Activated CD4-positive, alpha-beta T cell treated with anti-CD3 and anti-CD28 coated beads, Interleukin-2, amount 10 ng/mL, durations not matched to agents 24 days and 14 days (primary cell): ENCODE measurements around the gene SLC39A13. TPM values are rescaled to one million over a fixed set of nuclear protein-coding genes. Genes with fewer than 3 reads are reported as not detected.

Source experiments
- DNase-seq: peaks from one replicate; pipeline ENCODE4 v3.0.0; 2022
- H3K27ac Mint-ChIP-seq: one replicate; pipeline ENCODE4 v1.8.0; 2022; ENCODE audit warnings: mild to moderate bottlenecking, mixed read lengths
- H3K27me3 Mint-ChIP-seq: one replicate; pipeline ENCODE4 v1.8.0; 2022; ENCODE audit warnings: mixed read lengths
- H3K36me3 Mint-ChIP-seq: one replicate; pipeline ENCODE4 v1.8.0; 2022; ENCODE audit warnings: low read depth, mild to moderate bottlenecking, mixed read lengths
- H3K4me1 Mint-ChIP-seq: one replicate; pipeline ENCODE4 v1.8.0; 2021; ENCODE audit warnings: mixed read lengths
- H3K4me3 Mint-ChIP-seq: one replicate; pipeline ENCODE4 v1.8.0; 2022; ENCODE audit warnings: mild to moderate bottlenecking, moderate library complexity, mixed read lengths
- H3K9me3 Mint-ChIP-seq: one replicate; pipeline ENCODE4 v1.8.0; 2021; ENCODE audit warnings: mixed read lengths
- intact Hi-C: fragments of 100-400 bp; cut with micrococcal nuclease; formaldehyde crosslinking; loops from one replicate; pipeline ENCODE4 v1.15.1; 2023
- total RNA-seq: library from RNA; stranded (reverse); gene quantifications from 2 replicates; pipeline ENCODE4 v1.2.3, GENCODE V29; 2022

Gene SLC39A13
- total RNA-seq, 1 donor from 2014 or later: 13.3 TPM

GRCh38 chr11:47415949-47416472 lies 7.6 kb downstream of the SLC39A13 start:
- H3K4me1 Mint-ChIP-seq: peaks cover 2% of the 10 kb centered on the region
- intact Hi-C loops: no loop called here
- H3K4me3 Mint-ChIP-seq: no peak overlapping the region
- no peaks in the 10 kb centered on the region for H3K9me3 Mint-ChIP-seq
- DNase-seq: no peak
- no peaks in the 10 kb centered on the region for H3K27me3 Mint-ChIP-seq
- no peak overlapping the region for H3K27ac Mint-ChIP-seq
- H3K36me3 Mint-ChIP-seq: peaks cover 44% of the 10 kb centered on the region

- peaks cover 54% of the 10 kb centered on the region for H3K36me3 Mint-ChIP-seq
- no peak overlapping the region for H3K4me3 Mint-ChIP-seq
- DNase-seq: no peak
- no peaks in the 10 kb centered on the region for H3K9me3 Mint-ChIP-seq
- no peak overlapping the region for H3K27ac Mint-ChIP-seq
- H3K4me1 Mint-ChIP-seq: peaks cover 2% of the 10 kb centered on the region
- intact Hi-C loops: no loop called here
- H3K27me3 Mint-ChIP-seq: no peaks in the 10 kb centered on the region
Measured at GRCh38 chr11:47417712-47418111, 9.3 kb downstream of the SLC39A13 start.

GRCh38 chr11:47418454-47419259 lies 10.3 kb downstream of the SLC39A13 start:
- Mint-ChIP-seq H3K27me3 (no peaks in the 10 kb centered on the region), H3K9me3 (no peaks in the 10 kb centered on the region), H3K4me1 (peaks cover 2% of the 10 kb centered on the region), H3K4me3 (no peak overlapping the region), H3K36me3 (peaks cover 54% of the 10 kb centered on the region), H3K27ac (no peak overlapping the region)
- intact Hi-C loops: no loop called here
- DNase-seq: no peak

DNA sequence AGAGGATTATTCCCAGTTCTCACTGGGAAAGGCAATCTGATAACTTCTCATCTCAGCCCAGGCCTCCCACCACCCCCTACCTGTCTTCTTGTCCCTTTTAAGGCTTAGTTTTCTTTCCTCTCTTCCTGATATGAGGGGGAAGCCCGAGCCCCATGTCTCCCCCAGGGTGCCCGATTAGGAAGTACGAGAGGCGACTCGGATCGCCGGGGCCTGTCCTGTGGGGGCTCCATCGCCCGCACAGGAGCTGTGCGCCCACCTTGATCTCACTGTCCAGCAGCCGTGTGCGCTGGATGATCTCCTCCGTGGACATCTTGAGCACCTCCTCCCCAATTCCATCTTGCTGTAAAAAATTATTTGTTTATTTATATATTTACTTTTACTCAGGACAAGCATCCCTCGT lies 17.2 kb downstream of the SLC39A13 start:
- intact Hi-C loops: loop anchor here (1.0 to 2.0 kb wide), 5 partner anchors 17 to 725 kb away; partner anchors contain the start of genes ARFGAP2, ARHGAP1, CELF1 and SLC39A13
- H3K36me3 Mint-ChIP-seq: peaks cover 37% of the 10 kb centered on the region
- H3K27me3 Mint-ChIP-seq: no peaks in the 10 kb centered on the region

GRCh38 chr11:47426062-47426956 lies 17.9 kb downstream of the SLC39A13 start, which contains the start of gene PSMC3:
Gene PSMC3, minus strand, starts transcription at chr11:47426439. Its CDS starts 160 bp downstream, at chr11:47426279.
- Mint-ChIP-seq H3K4me3 (peak within 1 kb of the TSS; percentile 100), H3K4me1 (peaks cover 19% of the 10 kb centered on the region), H3K27me3 (no peaks in the 10 kb centered on the region), H3K36me3 (peaks cover 33% of the 10 kb centered on the region), H3K27ac (peak within 1 kb of the TSS; percentile 99), H3K9me3 (no peaks in the 10 kb centered on the region)
- DNase-seq: peak; percentile 100
- intact Hi-C loops: loop anchor here (1.0 to 2.0 kb wide), 5 partner anchors 18 to 726 kb away; partner anchors contain the start of genes ARFGAP2, ARHGAP1, CELF1 and SLC39A13

More for the DNA sequence above, 17.2 kb downstream of the SLC39A13 start:
- H3K9me3 Mint-ChIP-seq: no peaks in the 10 kb centered on the region
- peak overlapping the region; percentile 100 for H3K4me3 Mint-ChIP-seq
- peak overlapping the region; percentile 99 for H3K27ac Mint-ChIP-seq
- peaks cover 19% of the 10 kb centered on the region for H3K4me1 Mint-ChIP-seq
- peak; percentile 67 for DNase-seq

DNA sequence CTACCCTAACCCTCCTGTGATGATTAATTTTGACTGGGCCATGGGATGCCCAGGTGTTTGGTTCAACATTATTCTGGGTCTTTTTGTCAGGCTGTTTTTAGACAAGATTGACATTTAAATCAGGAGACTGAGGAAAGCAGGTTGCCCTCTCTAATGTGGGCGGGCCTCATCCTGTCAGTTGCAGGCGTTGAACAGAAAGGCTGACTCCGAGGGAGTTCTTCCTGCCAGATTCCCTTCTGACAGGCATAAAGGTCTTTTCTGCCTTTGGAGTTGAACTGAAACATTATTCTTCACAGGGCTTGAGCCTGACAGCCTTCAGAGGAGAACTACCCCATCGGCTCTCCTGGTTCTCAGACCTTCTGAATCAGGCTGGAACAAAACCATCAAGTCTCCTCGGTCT lies 22.1 kb downstream of the SLC39A13 start:
- intact Hi-C loops: no loop called here
- Mint-ChIP-seq H3K36me3 (peaks cover 6% of the 10 kb centered on the region), H3K9me3 (no peaks in the 10 kb centered on the region), H3K27me3 (no peaks in the 10 kb centered on the region), H3K4me3 (no peak overlapping the region), H3K27ac (no peak overlapping the region), H3K4me1 (peaks cover 6% of the 10 kb centered on the region)
- no peak for DNase-seq

- Mint-ChIP-seq H3K27me3 (no peaks in the 10 kb centered on the region), H3K4me1 (peaks cover 4% of the 10 kb centered on the region), H3K36me3 (no peaks in the 10 kb centered on the region), H3K4me3 (no peak overlapping the region), H3K27ac (no peak overlapping the region), H3K9me3 (no peaks in the 10 kb centered on the region)
- DNase-seq: no peak
- intact Hi-C loops: no loop called here
Measured at GRCh38 chr11:47431356-47432083, 23.1 kb downstream of the SLC39A13 start.

DNA sequence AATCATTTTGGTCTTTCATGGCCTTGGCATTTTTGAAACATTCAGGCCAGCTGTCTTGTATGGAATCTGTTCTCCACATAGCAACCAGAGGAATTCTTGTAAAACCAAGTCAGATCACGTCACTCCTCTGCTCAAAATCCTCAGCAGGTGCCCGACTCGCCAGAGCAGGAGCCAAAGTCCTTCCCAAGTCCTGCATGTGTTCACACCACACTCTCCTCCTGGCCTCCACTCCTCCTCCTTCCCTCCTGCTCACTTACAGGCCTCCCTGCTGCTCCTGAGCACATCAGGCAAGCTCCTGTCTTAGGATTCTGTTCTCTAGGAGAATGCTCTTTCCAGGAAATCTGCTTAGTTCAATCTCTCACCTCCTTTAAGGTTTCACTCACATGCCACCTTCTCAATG lies 24.8 kb downstream of the SLC39A13 start:
- H3K9me3 Mint-ChIP-seq: no peaks in the 10 kb centered on the region
- no peaks in the 10 kb centered on the region for H3K27me3 Mint-ChIP-seq
- intact Hi-C loops: no loop called here
- H3K27ac Mint-ChIP-seq: no peak overlapping the region
- no peak for DNase-seq
- H3K4me3 Mint-ChIP-seq: no peak overlapping the region
- no peaks in the 10 kb centered on the region for H3K4me1 Mint-ChIP-seq
- H3K36me3 Mint-ChIP-seq: no peaks in the 10 kb centered on the region

DNA sequence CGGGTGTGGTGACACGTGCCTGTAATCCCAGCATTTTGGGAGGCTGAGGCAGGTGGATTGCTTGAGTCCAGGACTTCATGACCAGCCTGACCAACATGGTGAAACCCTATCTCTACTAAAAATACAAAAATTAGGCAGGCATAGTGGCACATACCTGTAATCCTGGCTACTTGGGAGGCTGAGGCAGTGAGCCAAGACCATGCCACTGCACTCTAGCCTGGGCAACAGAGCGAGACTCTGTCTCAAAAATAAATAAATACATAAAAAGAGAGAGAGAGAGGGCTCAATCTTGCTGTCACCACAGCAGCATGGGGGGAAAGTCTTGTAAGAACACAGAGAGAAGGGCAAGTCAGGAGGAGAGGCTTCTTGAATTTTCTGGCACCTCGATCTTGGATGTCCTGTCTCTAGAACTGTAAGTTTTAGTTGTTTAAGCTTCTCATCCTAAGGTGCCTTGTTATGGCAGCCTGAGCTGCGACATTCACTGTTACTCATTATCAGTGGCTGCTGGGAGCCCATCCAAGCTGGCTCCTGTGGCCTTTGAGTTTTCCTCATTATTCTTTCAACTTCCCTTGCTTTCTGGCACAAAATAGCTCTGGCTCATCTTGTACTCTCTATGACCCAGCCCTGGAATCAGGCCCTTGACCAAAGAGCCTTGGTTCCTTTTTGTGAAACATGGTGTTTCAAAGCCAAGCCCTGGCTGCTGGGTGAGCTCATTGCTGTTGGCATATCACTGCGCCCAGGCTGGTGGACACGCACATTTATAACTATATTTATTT lies 25.8 kb downstream of the SLC39A13 start:
- no peak for DNase-seq
- H3K4me1 Mint-ChIP-seq: no peaks in the 10 kb centered on the region
- H3K9me3 Mint-ChIP-seq: no peaks in the 10 kb centered on the region
- H3K4me3 Mint-ChIP-seq: no peak overlapping the region
- H3K27me3 Mint-ChIP-seq: no peaks in the 10 kb centered on the region
- intact Hi-C loops: no loop called here
- H3K36me3 Mint-ChIP-seq: no peaks in the 10 kb centered on the region
- H3K27ac Mint-ChIP-seq: no peak overlapping the region

- no peak for DNase-seq
- Mint-ChIP-seq H3K4me3 (no peak overlapping the region), H3K4me1 (no peaks in the 10 kb centered on the region), H3K9me3 (no peaks in the 10 kb centered on the region), H3K27me3 (no peaks in the 10 kb centered on the region), H3K27ac (no peak overlapping the region), H3K36me3 (no peaks in the 10 kb centered on the region)
- intact Hi-C loops: no loop called here
Measured at GRCh38 chr11:47435687-47436086, 27.3 kb downstream of the SLC39A13 start.

DNA sequence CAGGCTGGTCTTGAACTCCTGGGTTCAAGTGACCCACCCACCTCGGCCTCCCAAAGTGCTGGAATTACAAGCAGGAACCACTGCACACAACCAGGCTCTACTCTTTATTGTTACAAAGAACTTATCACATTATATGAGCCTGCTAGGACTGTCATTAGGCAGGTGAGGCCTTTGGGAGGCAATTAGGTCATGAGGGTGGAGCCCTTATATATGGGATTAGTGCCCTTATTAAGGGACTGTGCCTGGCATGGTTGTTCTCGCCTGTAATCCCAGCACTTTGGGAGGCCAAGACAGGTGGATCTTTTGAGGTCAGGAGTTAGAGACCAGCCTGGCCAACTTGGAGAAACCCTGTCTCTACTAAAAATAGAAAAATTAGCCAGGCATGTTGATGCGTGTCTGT lies 28.3 kb downstream of the SLC39A13 start:
- no peaks in the 10 kb centered on the region for H3K36me3 Mint-ChIP-seq
- no peak overlapping the region for H3K27ac Mint-ChIP-seq
- no peaks in the 10 kb centered on the region for H3K27me3 Mint-ChIP-seq
- DNase-seq: no peak
- no peak overlapping the region for H3K4me3 Mint-ChIP-seq
- H3K9me3 Mint-ChIP-seq: no peaks in the 10 kb centered on the region
- intact Hi-C loops: no loop called here
- no peaks in the 10 kb centered on the region for H3K4me1 Mint-ChIP-seq

- intact Hi-C loops: no loop called here
- Mint-ChIP-seq H3K4me1 (no peaks in the 10 kb centered on the region), H3K27me3 (no peaks in the 10 kb centered on the region), H3K4me3 (no peak overlapping the region), H3K36me3 (no peaks in the 10 kb centered on the region), H3K27ac (no peak overlapping the region), H3K9me3 (no peaks in the 10 kb centered on the region)
- no peak for DNase-seq
Measured at GRCh38 chr11:47437218-47437745, 28.9 kb downstream of the SLC39A13 start.
